K562 (cell line): Measurements from ENCODE around the gene WDR70.
"Not testable (repeated sequence)": the region's sequence is repeated elsewhere in the genome, so short reads cannot be mapped to it uniquely, and the experiment has no call there.

Experiments
- CHCHD3 ChIP-seq: fragments of 250-450 bp; sonication (Bioruptor Pico); IDR thresholded peaks from 2 replicates; pipeline ENCODE4 v2.1.2; 2022; ENCODE audit warnings: mild to moderate bottlenecking
- EP300 ChIP-seq: IDR thresholded peaks from 2 replicates; pipeline ENCODE4 v1.6.1; 2012; ENCODE audit warnings: low read length, improper control_type of control experiment
- KAT8 ChIP-seq: fragments of 450-650 bp; IDR thresholded peaks from 2 replicates; pipeline ENCODE4 v1.6.1; 2016; ENCODE audit warnings: low read depth, mild to moderate bottlenecking
- MCM5 ChIP-seq: fragments of 450-650 bp; IDR thresholded peaks from 2 replicates; pipeline ENCODE4 v1.6.1; 2016; ENCODE audit warnings: low read depth
- YY1 ChIP-seq, 3 experiments: IDR thresholded peaks; 2 replicates each; pipeline ENCODE4 v1.6.1; 2011; ENCODE audit warnings: low read length in 2 of 3, mild to moderate bottlenecking in 2 of 3, moderate library complexity in 2 of 3, borderline replicate concordance in 1 of 3, control low read depth in 1 of 3, low read depth in 1 of 3; ENCODE audit not compliant: insufficient read depth in 3 of 3, insufficient replicate concordance in 2 of 3, control insufficient read depth in 1 of 3, insufficient read length in 1 of 3; ENCODE audit errors: extremely low read depth in 1 of 3
- ZKSCAN8 ChIP-seq: fragments of 200-800 bp; sonication (Bioruptor generic); IDR thresholded peaks from 2 replicates; pipeline ENCODE4 v1.6.1; 2016; ENCODE audit warnings: missing genetic modification characterization, missing compliant biosample characterization
- TF ChIP-seq, protein P1 (sequence below): sonication (generic); formaldehyde crosslinking; IDR thresholded peaks from 2 replicates; pipeline ENCODE4 v1.9.0; 2022; ENCODE audit warnings: mild to moderate bottlenecking, missing genetic modification reagents
- TF ChIP-seq, protein P2 (sequence below): fragments of 450-650 bp; conservative IDR thresholded peaks from 2 replicates; pipeline ENCODE4 v1.6.1; 2016; ENCODE audit warnings: missing genetic modification characterization, low read depth, mild to moderate bottlenecking, missing compliant biosample characterization, moderate library complexity

DNA sequence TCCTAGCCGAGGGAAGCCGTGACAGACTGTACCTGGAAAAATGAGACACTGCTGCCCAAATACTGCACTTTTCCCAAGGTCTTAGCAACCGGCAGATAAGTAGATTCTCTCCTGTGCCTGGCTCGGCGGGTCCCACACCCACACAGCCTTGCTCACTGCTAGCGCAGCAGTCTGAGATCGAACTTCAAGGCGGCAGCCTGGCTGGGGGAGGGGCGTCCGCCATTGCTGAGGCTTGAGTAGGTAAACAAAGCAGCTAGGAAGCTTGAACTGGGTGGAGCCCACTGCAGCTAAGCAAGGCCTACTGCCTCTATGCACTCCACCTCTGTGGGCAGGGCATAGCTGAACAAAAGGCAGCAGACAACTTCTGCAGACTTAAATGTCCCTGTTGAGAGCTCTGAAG is 309.8 kb downstream of the WDR70 start:
- TF ChIP-seq CHCHD3 (CRISPR knock-in tag); YY1 (IDR thresholded peaks at IDR 0.05; ENCODE audit: borderline replicate concordance in 1 of 3, control insufficient read depth in 1 of 3, extremely low read depth in 1 of 3, insufficient read depth in 3 of 3, insufficient read length in 1 of 3, insufficient replicate concordance in 2 of 3, low read depth in 1 of 3, low read length in 2 of 3); KAT8; ZKSCAN8; MCM5; EP300: not testable (repeated sequence)
- TF ChIP-seq, protein P1, sequence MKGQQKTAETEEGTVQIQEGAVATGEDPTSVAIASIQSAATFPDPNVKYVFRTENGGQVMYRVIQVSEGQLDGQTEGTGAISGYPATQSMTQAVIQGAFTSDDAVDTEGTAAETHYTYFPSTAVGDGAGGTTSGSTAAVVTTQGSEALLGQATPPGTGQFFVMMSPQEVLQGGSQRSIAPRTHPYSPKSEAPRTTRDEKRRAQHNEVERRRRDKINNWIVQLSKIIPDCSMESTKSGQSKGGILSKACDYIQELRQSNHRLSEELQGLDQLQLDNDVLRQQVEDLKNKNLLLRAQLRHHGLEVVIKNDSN (CRISPR knock-in tag), result not testable (repeated sequence)
- TF ChIP-seq, protein P2, sequence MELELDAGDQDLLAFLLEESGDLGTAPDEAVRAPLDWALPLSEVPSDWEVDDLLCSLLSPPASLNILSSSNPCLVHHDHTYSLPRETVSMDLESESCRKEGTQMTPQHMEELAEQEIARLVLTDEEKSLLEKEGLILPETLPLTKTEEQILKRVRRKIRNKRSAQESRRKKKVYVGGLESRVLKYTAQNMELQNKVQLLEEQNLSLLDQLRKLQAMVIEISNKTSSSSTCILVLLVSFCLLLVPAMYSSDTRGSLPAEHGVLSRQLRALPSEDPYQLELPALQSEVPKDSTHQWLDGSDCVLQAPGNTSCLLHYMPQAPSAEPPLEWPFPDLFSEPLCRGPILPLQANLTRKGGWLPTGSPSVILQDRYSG (tag), result not testable (repeated sequence)
